Measurements from ENCODE around the gene TENM4. TPM values are rescaled to one million over a fixed set of nuclear protein-coding genes. Genes with fewer than 3 reads are reported as not detected.
A peak's percentile ranks its signal among the peaks of the same experiment; 100 is the strongest.

TENM4 gene
- total RNA-seq, 1 donor from 2014 or later = 43.2 TPM

GRCh38 chr11:79383874-79384273 lies 57.0 kb downstream of the TENM4 start:
- H3K9me3 Mint-ChIP-seq = peaks cover 2% of the 10 kb centered on the region
- H3K27me3 Mint-ChIP-seq (ENCODE audit: low read depth) = no peaks in the 10 kb centered on the region
- no peaks in the 10 kb centered on the region for H3K4me1 Mint-ChIP-seq
- TF ChIP-seq CTCF (conservative IDR thresholded peaks at IDR 0.05) = no peak
- no peak overlapping the region for H3K4me3 Mint-ChIP-seq
- H3K27ac Mint-ChIP-seq (ENCODE audit: unreplicated experiment) = no peak overlapping the region
- H3K36me3 Mint-ChIP-seq (ENCODE audit: low read depth) = no peaks in the 10 kb centered on the region
- no peak for DNase-seq (ENCODE audit: low read depth, low spot score)

GRCh38 chr11:79382301-79383050 lies 58.4 kb downstream of the TENM4 start:
- TF ChIP-seq CTCF (conservative IDR thresholded peaks at IDR 0.05) = no peak
- H3K4me1 Mint-ChIP-seq = no peaks in the 10 kb centered on the region
- H3K4me3 Mint-ChIP-seq = no peak overlapping the region
- H3K9me3 Mint-ChIP-seq = no peaks in the 10 kb centered on the region
- peak overlapping the region; percentile 60 for H3K27ac Mint-ChIP-seq (ENCODE audit: unreplicated experiment)
- H3K27me3 Mint-ChIP-seq (ENCODE audit: low read depth) = no peaks in the 10 kb centered on the region
- H3K36me3 Mint-ChIP-seq (ENCODE audit: low read depth) = no peaks in the 10 kb centered on the region
- DNase-seq (ENCODE audit: low read depth, low spot score) = no peak

- Mint-ChIP-seq H3K4me3 (no peak overlapping the region), H3K4me1 (peaks cover 2% of the 10 kb centered on the region), H3K27me3 (ENCODE audit: low read depth) (no peaks in the 10 kb centered on the region)
Measured at GRCh38 chr11:79381036-79381435, 59.8 kb downstream of the TENM4 start.

GRCh38 chr11:79377406-79377805 lies 63.4 kb downstream of the TENM4 start:
- DNase-seq (ENCODE audit: low read depth, low spot score) = no peak
- no peak for TF ChIP-seq CTCF (conservative IDR thresholded peaks at IDR 0.05)
- Mint-ChIP-seq H3K27ac (ENCODE audit: unreplicated experiment) (no peak overlapping the region), H3K4me1 (peaks cover 9% of the 10 kb centered on the region), H3K36me3 (ENCODE audit: low read depth) (no peaks in the 10 kb centered on the region), H3K9me3 (no peaks in the 10 kb centered on the region), H3K4me3 (no peak overlapping the region), H3K27me3 (ENCODE audit: low read depth) (no peaks in the 10 kb centered on the region)

More at GRCh38 chr11:79381036-79381435, 59.8 kb downstream of the TENM4 start:
- no peaks in the 10 kb centered on the region for H3K36me3 Mint-ChIP-seq (ENCODE audit: low read depth)
- TF ChIP-seq CTCF (conservative IDR thresholded peaks at IDR 0.05) = no peak
- H3K9me3 Mint-ChIP-seq = no peaks in the 10 kb centered on the region
- no peak for DNase-seq (ENCODE audit: low read depth, low spot score)
- no peak overlapping the region for H3K27ac Mint-ChIP-seq (ENCODE audit: unreplicated experiment)

GRCh38 chr11:79375818-79376550 lies 64.8 kb downstream of the TENM4 start:
- no peak for DNase-seq (ENCODE audit: low read depth, low spot score)
- H3K27ac Mint-ChIP-seq (ENCODE audit: unreplicated experiment) = no peak overlapping the region
- H3K27me3 Mint-ChIP-seq (ENCODE audit: low read depth) = no peaks in the 10 kb centered on the region
- H3K4me3 Mint-ChIP-seq = no peak overlapping the region
- no peaks in the 10 kb centered on the region for H3K36me3 Mint-ChIP-seq (ENCODE audit: low read depth)
- H3K4me1 Mint-ChIP-seq = peaks cover 9% of the 10 kb centered on the region
- TF ChIP-seq CTCF (conservative IDR thresholded peaks at IDR 0.05) = no peak
- no peaks in the 10 kb centered on the region for H3K9me3 Mint-ChIP-seq
